Measurements from ENCODE around the gene FAM184B.
A peak's percentile ranks its signal among the peaks of the same experiment; 100 is the strongest.
"Not testable (repeated sequence)": the region's sequence is repeated elsewhere in the genome, so short reads cannot be mapped to it uniquely, and the experiment has no call there.

Gene FAM184B

GRCh38 chr4:17682222-17682566 is 99.2 kb downstream of the FAM184B start:
- no peak for DNase-seq (ENCODE audit: low read depth)

DNA sequence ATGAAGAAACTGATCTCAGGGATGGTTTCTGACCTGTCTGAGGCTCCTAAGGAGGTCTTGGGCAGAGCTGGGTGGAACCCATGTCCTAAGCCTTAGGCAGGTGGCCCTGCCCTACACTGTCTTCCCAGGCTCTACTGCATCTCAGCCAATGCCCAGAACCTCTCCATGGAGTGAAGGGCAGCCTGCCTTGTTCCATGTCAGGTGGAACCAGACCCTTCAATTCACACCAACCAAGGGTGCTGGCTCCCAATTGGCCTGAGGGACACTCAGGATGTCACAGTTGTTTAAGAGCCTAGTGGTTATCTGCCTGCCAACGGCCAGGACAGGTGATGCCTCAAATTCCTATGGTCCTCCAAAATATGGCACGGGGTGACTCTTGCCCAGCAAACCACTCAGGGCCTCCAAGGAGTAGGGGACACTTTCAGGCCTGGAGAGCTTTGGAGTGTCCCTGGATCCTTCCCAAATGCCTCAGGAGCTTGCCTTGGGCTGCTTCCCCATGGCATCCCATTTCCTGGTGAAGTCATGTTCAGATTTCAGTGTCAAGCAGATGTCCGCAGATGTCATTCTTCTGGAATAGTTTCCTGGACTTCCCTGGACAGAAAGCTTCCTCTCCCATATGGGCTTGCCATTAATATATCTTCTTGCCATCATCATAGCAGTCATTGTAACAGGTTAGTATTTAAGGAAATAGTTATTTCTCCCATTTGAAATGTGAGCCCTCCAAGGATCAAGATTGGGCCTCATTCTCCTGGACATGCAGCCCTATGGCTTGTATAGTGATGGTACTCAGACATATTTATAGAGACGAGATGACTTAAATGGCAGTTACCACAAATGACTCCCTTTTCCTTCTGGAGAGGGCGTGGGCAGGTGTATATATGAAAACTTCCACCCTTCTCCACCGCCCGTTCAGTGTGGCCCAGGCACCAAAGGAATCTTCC is 99.9 kb downstream of the FAM184B start:
- no peak for DNase-seq (ENCODE audit: low read depth)

- DNase-seq (ENCODE audit: low read depth), result no peak
Measured at GRCh38 chr4:17680559-17681280, 100.7 kb downstream of the FAM184B start.

DNA sequence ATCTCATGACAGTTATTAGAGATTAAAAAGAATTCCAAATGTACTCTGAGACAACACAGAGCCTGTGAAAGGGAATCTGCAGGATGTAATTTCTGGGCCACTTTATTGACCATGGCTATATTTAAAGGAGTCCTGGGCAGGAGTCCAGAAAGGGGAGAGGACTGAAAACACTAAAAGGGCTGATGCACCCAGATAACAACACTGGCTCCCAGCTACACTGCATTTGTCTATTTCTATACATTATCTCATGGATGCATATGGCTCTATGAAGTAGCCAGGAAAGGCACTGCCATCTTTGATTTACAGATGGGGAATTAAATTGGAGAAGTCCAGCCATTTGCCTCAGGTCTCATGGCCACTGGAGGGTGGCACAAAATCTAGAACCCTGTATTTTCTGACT is 111.0 kb downstream of the FAM184B start:
- no peak for DNase-seq (ENCODE audit: low read depth)

DNA sequence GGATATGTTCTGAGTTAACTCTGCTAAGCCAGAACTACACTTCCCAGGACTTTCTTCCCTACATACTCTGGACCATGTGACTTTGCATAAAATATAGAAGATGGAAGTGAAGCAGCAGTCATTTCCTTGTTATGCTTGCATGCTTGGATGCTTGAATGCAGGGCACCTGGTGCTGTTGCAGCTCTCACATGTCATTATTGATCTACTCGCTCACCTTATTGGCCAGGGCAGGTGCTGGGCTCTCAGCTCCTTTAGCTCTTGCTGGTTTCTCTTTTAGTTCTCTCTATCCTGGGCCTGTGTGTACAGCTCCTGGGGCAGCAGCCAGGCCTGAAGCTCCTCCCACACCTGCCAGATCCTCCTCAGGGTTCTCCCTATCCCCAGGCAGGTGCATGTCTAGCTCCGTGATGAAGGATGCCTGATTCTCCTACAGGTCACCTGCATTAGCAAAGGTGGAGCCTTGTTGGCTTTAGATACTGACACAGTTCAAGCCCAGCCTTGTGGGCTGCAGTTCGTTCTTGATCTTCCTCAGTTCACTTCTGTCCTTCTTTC is 113.7 kb downstream of the FAM184B start:
- no peak for DNase-seq (ENCODE audit: low read depth)

DNA sequence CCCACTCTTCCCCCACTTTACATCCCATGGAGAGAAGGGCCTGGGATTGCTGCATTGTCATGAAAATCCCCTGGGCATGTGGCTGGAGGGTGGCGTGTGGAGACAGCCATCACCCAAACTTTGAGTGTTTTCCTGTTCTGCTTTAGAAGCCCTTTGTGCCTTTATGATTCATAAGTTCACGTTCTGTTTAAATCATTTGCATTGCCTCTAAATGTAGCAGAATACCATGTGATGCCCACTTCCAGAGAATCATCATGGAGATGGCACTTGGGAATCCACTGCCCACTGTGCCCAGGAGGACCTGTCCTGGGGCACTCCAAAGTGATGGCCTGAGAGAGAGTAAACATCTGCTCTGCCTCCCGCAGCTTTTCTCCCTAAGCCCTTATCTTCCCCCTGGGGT is 114.2 kb downstream of the FAM184B start:
- no peak for DNase-seq (ENCODE audit: low read depth)

DNA sequence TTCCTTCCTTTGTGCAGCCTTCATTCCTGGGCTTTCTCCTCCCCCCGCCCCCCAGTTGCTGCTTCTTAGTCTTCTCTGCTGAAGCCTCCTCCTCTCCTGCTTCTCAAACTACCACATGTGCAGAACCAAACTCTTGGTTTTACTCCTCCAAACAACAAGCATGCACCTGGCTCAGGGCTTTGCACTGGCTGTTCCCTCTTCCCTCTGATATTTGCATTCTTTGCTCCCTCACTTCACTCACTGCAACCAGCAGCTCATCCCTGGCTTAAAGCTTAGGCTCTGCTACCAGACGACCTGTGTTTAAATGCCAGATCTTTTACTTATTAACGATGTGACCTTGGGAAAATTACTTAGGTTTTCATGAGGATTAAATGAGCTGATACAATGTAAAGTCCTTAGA is 115.6 kb downstream of the FAM184B start:
- DNase-seq (ENCODE audit: low read depth), result no peak

DNA sequence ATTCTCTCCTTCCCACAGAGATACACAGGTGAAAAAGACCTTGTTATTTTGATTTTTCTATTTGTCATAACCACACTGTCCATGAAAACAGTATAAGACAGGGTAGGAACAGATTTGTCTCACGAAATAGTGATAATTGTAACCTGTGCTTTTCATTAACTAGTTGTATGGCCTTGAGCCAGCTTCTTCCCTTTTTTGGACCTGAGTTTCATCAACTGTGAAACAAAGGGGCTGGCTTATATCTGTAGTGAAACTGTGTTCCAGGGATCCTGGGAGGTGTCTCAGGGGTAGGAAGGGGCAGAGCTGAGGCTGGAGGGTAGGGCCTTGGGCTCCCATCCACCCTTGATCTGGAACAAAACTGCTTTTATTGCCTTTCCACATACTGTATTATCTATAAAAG is 116.1 kb downstream of the FAM184B start:
- DNase-seq (ENCODE audit: low read depth), result no peak

DNA sequence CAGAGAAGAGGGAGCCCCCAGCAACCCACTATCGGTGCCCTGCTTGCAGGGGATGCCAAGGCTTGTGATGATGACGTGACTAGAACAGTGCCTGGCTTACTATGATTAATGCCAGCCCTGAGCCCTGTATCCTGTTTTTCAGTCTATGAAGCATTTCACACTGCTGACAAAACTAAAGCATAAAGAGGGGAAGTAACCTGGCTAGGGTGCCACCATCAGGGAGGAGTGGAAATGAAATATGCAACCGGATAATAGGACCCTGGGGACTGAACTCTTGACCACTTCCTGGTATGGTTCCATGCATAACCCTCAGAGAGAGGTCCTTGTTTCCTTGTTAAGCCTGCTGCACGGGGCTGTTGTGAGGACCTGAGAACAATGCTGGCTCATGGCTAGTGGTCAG is 116.7 kb downstream of the FAM184B start:
- peak; percentile 3 for DNase-seq (ENCODE audit: low read depth)

- no peak for DNase-seq (ENCODE audit: low read depth)
Measured at GRCh38 chr4:17662694-17663093, 118.7 kb downstream of the FAM184B start.

DNA sequence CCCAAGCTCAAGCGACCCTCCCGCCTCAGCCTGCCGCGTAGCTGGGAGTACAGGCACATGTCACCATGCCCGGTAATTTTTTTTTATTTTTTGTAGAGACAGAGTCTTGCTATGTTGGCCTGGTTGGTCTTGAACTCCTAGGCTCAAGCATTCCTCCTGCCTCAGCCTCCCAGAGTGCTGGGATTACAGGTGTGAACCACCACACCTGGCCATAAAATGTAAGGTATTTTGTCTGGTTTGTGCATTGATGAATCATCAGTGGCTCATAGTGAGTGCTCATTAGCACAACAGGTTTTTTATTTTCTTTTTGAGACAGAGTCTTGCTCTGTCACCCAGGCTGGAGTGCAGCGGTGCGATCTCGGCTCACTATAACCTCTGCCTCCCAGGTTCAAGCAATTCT is 122.2 kb downstream of the FAM184B start:
- not testable (repeated sequence) for DNase-seq (ENCODE audit: low read depth)

- DNase-seq (ENCODE audit: low read depth), result no peak
Measured at GRCh38 chr4:17657849-17658248, 123.6 kb downstream of the FAM184B start.

DNA sequence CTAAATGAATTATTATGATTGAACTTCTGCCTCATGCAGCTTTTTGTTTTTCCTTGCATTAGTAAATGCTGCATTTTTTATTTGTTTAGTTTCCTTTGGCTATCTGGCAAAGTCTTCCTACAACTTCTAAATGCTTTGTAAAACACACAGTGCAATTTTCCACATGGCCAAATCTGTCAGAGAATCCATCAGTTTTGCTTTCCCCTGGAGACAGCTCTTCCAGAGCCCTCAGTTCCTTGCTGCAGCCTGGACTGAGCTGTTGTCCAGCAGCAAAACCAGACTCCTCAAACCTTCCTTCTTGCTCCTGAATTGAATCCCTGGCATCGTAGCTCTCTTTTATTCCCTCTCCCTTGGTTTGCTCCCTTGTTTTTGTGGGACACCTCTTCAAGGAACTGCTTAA is 124.3 kb downstream of the FAM184B start:
- DNase-seq (ENCODE audit: low read depth), result no peak

DNA sequence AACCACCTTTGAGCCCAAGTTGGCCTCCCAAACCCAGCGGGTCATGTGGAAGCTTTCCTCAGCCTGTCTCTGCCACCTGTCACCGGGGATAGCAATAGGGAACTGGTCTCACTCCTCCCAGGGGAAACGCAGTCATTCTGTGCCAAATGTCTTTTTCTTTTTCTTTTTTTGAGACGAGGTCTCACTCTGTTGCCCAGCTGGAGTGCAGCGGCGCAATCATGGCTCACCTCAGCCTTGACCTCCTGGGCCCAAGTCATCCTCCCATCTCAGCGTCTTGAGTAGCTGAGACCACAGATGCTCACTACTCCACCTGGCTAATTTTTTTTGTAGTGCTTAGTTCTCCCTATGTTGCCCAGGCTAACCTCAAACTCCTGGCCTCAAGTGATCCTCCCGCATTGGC is 126.7 kb downstream of the FAM184B start:
- no peak for DNase-seq (ENCODE audit: low read depth)

- no peak for DNase-seq (ENCODE audit: low read depth)
Measured at GRCh38 chr4:17650406-17650805, 131.0 kb downstream of the FAM184B start.

- DNase-seq (ENCODE audit: low read depth), result no peak
Measured at GRCh38 chr4:17647927-17648326, 133.5 kb downstream of the FAM184B start.

- no peak for DNase-seq (ENCODE audit: low read depth)
Measured at GRCh38 chr4:17647176-17647806, 134.1 kb downstream of the FAM184B start.

DNA sequence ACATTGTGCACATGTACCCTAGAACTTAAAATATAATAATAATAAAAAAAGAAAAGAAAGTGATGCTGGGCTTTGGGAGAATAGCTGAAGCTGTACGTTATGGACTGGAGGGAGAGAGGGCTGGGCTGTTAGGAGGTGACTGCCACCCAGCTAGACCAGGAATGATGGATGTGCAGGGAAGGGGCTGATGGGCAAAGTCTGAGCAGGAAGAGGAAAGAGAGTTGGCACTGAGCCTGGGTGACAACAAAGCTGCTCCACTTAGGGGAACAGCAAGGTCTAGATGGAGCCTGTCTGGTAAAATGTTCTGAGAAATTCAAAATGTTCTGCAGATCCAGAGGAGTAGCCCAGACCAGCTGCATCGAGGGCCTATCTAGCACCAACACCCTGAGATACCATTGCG is 134.7 kb downstream of the FAM184B start:
- DNase-seq (ENCODE audit: low read depth), result no peak

DNA sequence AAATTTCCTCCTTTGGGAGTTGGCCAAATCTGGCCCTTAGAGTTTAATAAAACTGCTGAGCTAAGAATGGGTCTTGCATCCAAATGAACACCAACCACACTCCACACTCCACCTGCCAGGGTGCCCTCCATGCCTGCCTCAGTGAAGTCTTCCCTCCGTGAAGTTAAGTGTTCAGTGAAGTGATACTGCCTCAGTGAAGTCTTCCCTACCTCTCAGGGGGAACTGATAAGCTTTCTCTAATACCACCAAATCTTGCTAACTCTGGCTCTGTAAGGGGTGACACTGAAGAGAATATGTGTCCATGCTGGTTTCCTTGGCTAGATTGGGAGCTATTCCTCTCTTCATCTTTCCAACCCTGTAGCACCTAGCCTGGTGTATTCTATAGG is 139.0 kb downstream of the FAM184B start:
- DNase-seq (ENCODE audit: low read depth), result no peak

- no peak for DNase-seq (ENCODE audit: low read depth)
Measured at GRCh38 chr4:17639136-17639535, 142.3 kb downstream of the FAM184B start.

GRCh38 chr4:17636696-17637622 is 144.5 kb downstream of the FAM184B start:
- peak; percentile 44 for DNase-seq (ENCODE audit: low read depth)

DNA sequence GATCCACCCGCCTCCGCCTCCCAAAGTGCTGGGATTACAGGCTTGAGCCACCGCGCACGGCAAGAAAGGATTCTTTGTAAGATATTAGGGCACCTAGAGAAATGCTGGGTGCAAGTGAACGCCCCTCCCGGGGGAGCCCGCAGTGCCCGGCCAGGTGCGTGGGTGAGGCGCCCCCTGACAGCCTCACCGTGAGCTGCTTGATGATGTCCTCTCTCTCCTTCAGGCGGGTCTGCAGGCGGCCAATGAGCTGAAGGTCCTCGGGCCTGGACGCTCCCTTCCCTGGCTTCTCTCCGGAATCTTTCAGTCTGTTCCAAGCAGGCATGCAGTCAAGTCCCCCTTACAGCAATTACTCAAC is 145.1 kb downstream of the FAM184B start:
- DNase-seq (ENCODE audit: low read depth), result no peak
